GM19025 (cell line): ENCODE results near the gene KCNK10.

Source experiments
- ATAC-seq: cut with Tn5 transposase; IDR thresholded peaks from one replicate; pipeline ENCODE4 v1.9.1; 2021; ENCODE audit warnings: mild to moderate bottlenecking, low read depth, moderate library complexity; ENCODE audit not compliant: unreplicated experiment

The KCNK10 gene

GRCh38 chr14:88233915-88234314 is 89.2 kb downstream of the KCNK10 start:
- ATAC-seq: no peak

- no peak for ATAC-seq
Measured at GRCh38 chr14:88232771-88233170, 90.3 kb downstream of the KCNK10 start.

GRCh38 chr14:88231603-88232002 is 91.5 kb downstream of the KCNK10 start:
- no peak for ATAC-seq

GRCh38 chr14:88229428-88229827 is 93.6 kb downstream of the KCNK10 start:
- ATAC-seq: no peak

GRCh38 chr14:88228522-88229236 is 94.4 kb downstream of the KCNK10 start:
- no peak for ATAC-seq

GRCh38 chr14:88227693-88228092 is 95.4 kb downstream of the KCNK10 start:
- no peak for ATAC-seq

GRCh38 chr14:88225721-88226120 is 97.3 kb downstream of the KCNK10 start:
- no peak for ATAC-seq

- ATAC-seq: no peak
Measured at GRCh38 chr14:88218119-88218915, 104.8 kb downstream of the KCNK10 start.

- ATAC-seq: no peak
Measured at GRCh38 chr14:88212691-88213090, 110.4 kb downstream of the KCNK10 start.

- ATAC-seq: no peak
Measured at GRCh38 chr14:88210426-88210825, 112.6 kb downstream of the KCNK10 start.

- no peak for ATAC-seq
Measured at GRCh38 chr14:88209273-88209672, 113.8 kb downstream of the KCNK10 start.

GRCh38 chr14:88208858-88209257 is 114.2 kb downstream of the KCNK10 start:
- ATAC-seq: no peak

- no peak for ATAC-seq
Measured at GRCh38 chr14:88204221-88204620, 118.8 kb downstream of the KCNK10 start.

- ATAC-seq: no peak
Measured at GRCh38 chr14:88203291-88203690, 119.8 kb downstream of the KCNK10 start.

- no peak for ATAC-seq
Measured at GRCh38 chr14:88202286-88202685, 120.8 kb downstream of the KCNK10 start.

- ATAC-seq: no peak
Measured at GRCh38 chr14:88201851-88202250, 121.2 kb downstream of the KCNK10 start.

- no peak for ATAC-seq
Measured at GRCh38 chr14:88199882-88200281, 123.2 kb downstream of the KCNK10 start.

- ATAC-seq: no peak
Measured at GRCh38 chr14:88198446-88198845, 124.6 kb downstream of the KCNK10 start.

- no peak for ATAC-seq
Measured at GRCh38 chr14:88196925-88197324, 126.1 kb downstream of the KCNK10 start.

GRCh38 chr14:88196116-88196890 is 126.8 kb downstream of the KCNK10 start:
- ATAC-seq: no peak

GRCh38 chr14:88195676-88196075 is 127.4 kb downstream of the KCNK10 start:
- ATAC-seq: no peak
